Measurements from ENCODE around the gene RNH1. TPM values are rescaled to one million over a fixed set of nuclear protein-coding genes. Genes with fewer than 3 reads are reported as not detected.

RNH1 gene
- total and polyA plus RNA-seq, 10 of the 15 experiments (the other 5 are each of a cell fraction or from before 2014, with no cell fraction given) = 2.3 to 162 (median 72.1) TPM

- BruUV-seq (replicated peaks) = no TSS peak
- Histone ChIP-seq H3K4me3 (no peak overlapping the region), H4K20me1 (ENCODE audit: control insufficient read depth, insufficient read depth) (peaks cover 4% of the 10 kb centered on the region; the same call in 1 of the 2 replicates), H3K9ac (ENCODE audit: control insufficient read depth, insufficient read depth, low read length) (no peak overlapping the region), H3K36me3 (ENCODE audit: control insufficient read depth in 2 of 2, insufficient read depth in 2 of 2, low read length in 1 of 2) (no peaks in the 10 kb centered on the region), H3K9me3 (replicated peaks; ENCODE audit: control insufficient read depth, insufficient read depth, low read length) (no peaks in the 10 kb centered on the region), H2AFZ (ENCODE audit: control insufficient read depth, low read depth, low read length) (no peak overlapping the region), H3K27ac (ENCODE audit: control insufficient read depth, insufficient read depth) (no peak overlapping the region), H3K4me2 (ENCODE audit: control insufficient read depth, insufficient read depth) (no peak overlapping the region), H3K4me1 (ENCODE audit: control insufficient read depth, insufficient read depth, low read length) (peaks cover 20% of the 10 kb centered on the region), H3K27me3 (replicated peaks in 1 of 2; ENCODE audit: control insufficient read depth in 2 of 2, insufficient read depth in 2 of 2, low read length in 1 of 2) (no peaks in the 10 kb centered on the region), H3K79me2 (ENCODE audit: control insufficient read depth, insufficient read depth, low read length) (no peaks in the 10 kb centered on the region)
- ChIA-PET RAD21 (ENCODE audit: unreplicated experiment) (no interaction called here), POLR2A (no interaction called here), SMC1A (ENCODE audit: uncharacterized antibody, unreplicated experiment) (no interaction called here), CTCF (interaction anchor here (0.7 kb wide), 1 partner anchor 134 kb away, joined by 3 read pairs; no protein-coding TSS in a partner anchor)
- DNase-seq (ENCODE audit: low read depth, low spot score) (no peak), ATAC-seq (no peak), FAIRE-seq (no peak)
- intact Hi-C loops (cut with micrococcal nuclease; ENCODE audit: unreplicated experiment) = no loop called here
- in situ Hi-C loops (cut with MboI) = no loop called here
- WGBS (ENCODE audit: insufficient coverage, insufficient replicate concordance, low lambda C conversion rate, missing lambda C conversion rate) = 88% methylated on average over 23 of the region's 23 CpGs
- TF ChIP-seq TBL1XR1 (IDR thresholded peaks at IDR 0.05; ENCODE audit: low read depth, low read length) (no peak), KLF5 (IDR thresholded peaks at IDR 0.05; ENCODE audit: partially characterized antibody) (no peak), MLLT1 (IDR thresholded peaks at IDR 0.05) (no peak), RCOR1 (conservative IDR thresholded peaks at IDR 0.05; ENCODE audit: low read depth, low read length) (no peak), EGR1 (IDR thresholded peaks at IDR 0.05; ENCODE audit: borderline replicate concordance in 1 of 2, low read depth in 2 of 2, low read length in 2 of 2) (no peak), CBX5 (IDR thresholded peaks at IDR 0.05; ENCODE audit: low read depth) (no peak), REST (IDR thresholded peaks at IDR 0.05; ENCODE audit: low read depth, low read length) (no peak), SUZ12 (IDR thresholded peaks at IDR 0.05; ENCODE audit: unreplicated experiment) (no peak), SRF (IDR thresholded peaks at IDR 0.05; ENCODE audit: low read depth in 2 of 2, low read length in 2 of 2) (no peak), HDAC2 (IDR thresholded peaks at IDR 0.05) (no peak), NFIC (IDR thresholded peaks at IDR 0.05; ENCODE audit: low read depth, low read length) (no peak), TCF3 (IDR thresholded peaks at IDR 0.05; ENCODE audit: borderline replicate concordance, insufficient read depth, low read depth, low read length) (no peak), RB1 (IDR thresholded peaks at IDR 0.05; ENCODE audit: borderline replicate concordance) (no peak), ZBTB33 (IDR thresholded peaks at IDR 0.05) (no peak), EED (IDR thresholded peaks at IDR 0.05; ENCODE audit: low read depth) (no peak)
Observed at GRCh38 chr11:540583-541432, 33.8 kb upstream of the RNH1 start.
